Adrenal gland (tissue), 12 donors: ENCODE measurements around the gene EML6. TPM values are rescaled to one million over a fixed set of nuclear protein-coding genes. Genes with fewer than 3 reads are reported as not detected.

ENCODE experiments used
- DNase-seq, 7 donors: peaks; one replicate each; pipeline ENCODE4 v3.0.0-alpha.2; 2019 to 2020
- H3K27ac ChIP-seq, 5 donors: fragments of 200-600 bp; sonication (generic) in 4 of 5; 1 replicate in 3 of 5; 2 replicates in 2 of 5; pipeline versions ENCODE4 v1.5.1 to v1.8.0; 2016 to 2020; ENCODE audit warnings: mild to moderate bottlenecking in 1 of 5
- H3K27me3 ChIP-seq: fragments of 200-600 bp; 2 replicates; pipeline ENCODE4 v1.8.0; 2021
- H3K36me3 ChIP-seq, 2 donors: fragments of 200-600 bp; replicated peaks in 1 of 2; 1 replicate in 1 of 2; 2 replicates in 1 of 2; pipeline versions ENCODE4 v1.5.1 to v1.8.0; 2018 to 2022
- H3K4me1 ChIP-seq, 2 donors: fragments of 200-600 bp; replicated peaks in 1 of 2; 1 replicate in 1 of 2; 2 replicates in 1 of 2; pipeline versions ENCODE4 v1.5.1 to v1.8.0; 2018 to 2021
- H3K4me3 ChIP-seq, 4 donors: fragments of 200-600 bp; sonication (generic) in 3 of 4; one replicate each; pipeline ENCODE4 v1.5.1; 2016 to 2018
- H3K9me3 ChIP-seq, 3 donors: fragments of 200-600 bp; sonication (generic) in 1 of 3; replicated peaks in 1 of 3; 1 replicate in 2 of 3; 2 replicates in 1 of 3; pipeline versions ENCODE4 v1.5.1 to v1.8.0; 2016 to 2021
- CTCF ChIP-seq, 6 experiments: fragments of 450-650 bp in 4 of 6; fragments of 200-600 bp in 2 of 6; sonication (generic) in 1 of 6; IDR thresholded peaks; 1 replicate in 5 of 6; 2 replicates in 1 of 6; pipeline versions ENCODE4 v1.5.1 to v1.8.0; 2016 to 2021; ENCODE audit warnings: antibody characterized with exemption in 6 of 6, mild to moderate bottlenecking in 2 of 6, moderate library complexity in 1 of 6
- POLR2A ChIP-seq, 2 donors: fragments of 450-650 bp; IDR thresholded peaks; one replicate each; pipeline ENCODE4 v1.6.1; 2017; ENCODE audit warnings: antibody characterized with exemption in 2 of 2, mild to moderate bottlenecking in 2 of 2, moderate library complexity in 1 of 2
- WGBS, 4 donors: extraction: QIAGEN DNeasy Blood & Tissue Kit in 2 of 4; methylation state at CpG; one replicate each; pipeline versions ENCODE4 v1.1.5 to v1.1.7; 2013 to 2017; 5-methylcytosine and 5-hydroxymethylcytosine counted together
- intact Hi-C, 2 donors: fragments of 100-400 bp; cut with DNase I; formaldehyde crosslinking; loops; one replicate each; pipeline versions ENCODE4 v1.14.1 to v1.15.0; 2022 to 2023
- polyA plus RNA-seq, 3 donors: library from polyadenylated mRNA; stranded (reverse); fragments of 200-250 nt in 2 of 3; fragments of 350-450 nt in 1 of 3; fragmentation: Illumina TruSeq in 1 of 3; extraction: RNeasy Lipid Tissue Mini Kit (QIAGEN cat#74804) in 1 of 3; gene quantifications; one replicate each; pipeline ENCODE4 v1.2.3, GENCODE V29; 2013 to 2014
- total RNA-seq, 9 donors: library from RNA; depleted of rRNA in 4 of 9; stranded (reverse); fragments of >200 nt in 4 of 9; fragments of 120-200 nt in 1 of 9; fragmentation: NEBNext Ultra II Directional in 1 of 9; extraction: Animal tissue kit (Norgen Biotek cat#: 25700) in 1 of 9; gene quantifications; one replicate each; pipeline versions ENCODE4 v1.1.0 to v1.2.4, GENCODE V29; 2013 to 2023
- donor health status: healthy with polysubstance abuse.
- donor health status: Bipolar disorder and iron deficiency.
- donor health status: DM: yes; HTN: yes; CAD: no.
- donor health status: DM: no; HTN: no; CAD: no.
- donor health status: DM: no; HTN: no; CAD: no.
- donor health status: DM: yes; HTN: yes; CAD: no.

Gene EML6
- total and polyA plus RNA-seq, 12 donors, result 6.0 to 19.3 (median 10.9) TPM

DNA sequence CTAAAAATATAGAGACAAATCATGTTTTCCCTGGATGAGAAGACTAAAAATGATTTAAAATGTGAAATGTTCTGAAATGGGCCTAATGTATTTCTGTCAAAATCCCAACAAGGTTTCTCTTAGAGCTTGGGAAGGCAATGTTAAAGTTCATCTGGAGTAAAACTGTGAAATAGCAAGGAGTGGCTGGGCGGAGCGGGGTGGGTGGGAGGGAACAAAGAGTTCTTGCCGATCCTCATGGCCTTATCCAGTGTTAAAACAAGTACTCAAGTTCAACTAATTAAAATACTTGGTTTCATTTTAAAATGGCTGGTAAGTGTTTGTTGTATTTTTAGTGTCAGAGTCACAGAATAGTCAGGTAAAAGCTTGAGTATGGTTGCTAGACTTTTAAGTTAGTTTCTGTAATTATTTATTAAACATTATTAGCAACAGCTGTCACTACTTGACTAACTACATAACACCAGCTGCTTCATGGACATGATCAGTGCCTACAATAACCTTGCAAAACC, 239.5 kb downstream of the EML6 start:
- H3K4me3 ChIP-seq, result no peak overlapping the region
- WGBS, 4 donors, result 78 to 87% (median 85%) methylated on average over 3 of the region's 3 CpGs

DNA sequence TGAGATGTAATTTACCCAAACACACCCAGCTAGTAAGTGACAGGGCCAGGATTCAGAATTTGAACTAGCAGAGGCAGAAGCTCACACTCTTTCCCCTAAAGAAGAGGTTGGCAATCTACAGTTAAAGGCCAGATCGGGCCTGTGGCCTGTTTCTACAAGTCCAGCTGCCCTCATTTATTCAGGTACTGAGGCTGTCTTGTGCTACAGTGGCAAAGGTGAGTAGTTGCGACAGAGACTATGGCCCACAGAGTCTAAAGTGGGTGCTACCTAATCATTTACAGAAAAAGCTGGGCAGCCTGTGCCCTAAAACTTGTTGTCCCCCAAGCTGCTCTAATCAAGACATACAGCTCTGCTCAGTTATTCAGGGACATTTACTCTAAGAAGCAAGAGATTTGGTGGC, 240.0 kb downstream of the EML6 start:
- no peaks in the 10 kb centered on the region for H3K27me3 ChIP-seq
- H3K4me3 ChIP-seq, result no peak overlapping the region
- H3K27ac ChIP-seq, result peak overlapping the region in 1 of 5 donors; percentile 53
- H3K9me3 ChIP-seq, result no peaks in the 10 kb centered on the region
- H3K4me1 ChIP-seq, result peaks cover 0 to 6% of the 10 kb centered on the region in 2 donors
- peaks cover 0 to 8% of the 10 kb centered on the region in 2 donors for H3K36me3 ChIP-seq
- no peak for TF ChIP-seq POLR2A (IDR thresholded peaks at IDR 0.05)
- no peak for TF ChIP-seq CTCF (IDR thresholded peaks at IDR 0.05)
- intact Hi-C loops, result no loop called here
- no peak for DNase-seq
- WGBS, 4 donors, result 86 to 100% (median 96%) methylated on average over 2 of the region's 2 CpGs

More for the DNA sequence above, 239.5 kb downstream of the EML6 start:
- intact Hi-C loops, result no loop called here
- Histone ChIP-seq H3K4me1 (peaks cover 0 to 6% of the 10 kb centered on the region in 2 donors), H3K27me3 (no peaks in the 10 kb centered on the region), H3K36me3 (peaks cover 0 to 4% of the 10 kb centered on the region in 2 donors), H3K9me3 (no peaks in the 10 kb centered on the region), H3K27ac (peak overlapping the region in 1 of 5 donors; percentile 53)
- DNase-seq, result no peak
- TF ChIP-seq CTCF (IDR thresholded peaks at IDR 0.05), result no peak
- no peak for TF ChIP-seq POLR2A (IDR thresholded peaks at IDR 0.05)

GRCh38 chr2:54964271-54964670, 240.8 kb downstream of the EML6 start:
- intact Hi-C loops, result no loop called here
- TF ChIP-seq CTCF (IDR thresholded peaks at IDR 0.05), result no peak
- TF ChIP-seq POLR2A (IDR thresholded peaks at IDR 0.05), result no peak

DNA sequence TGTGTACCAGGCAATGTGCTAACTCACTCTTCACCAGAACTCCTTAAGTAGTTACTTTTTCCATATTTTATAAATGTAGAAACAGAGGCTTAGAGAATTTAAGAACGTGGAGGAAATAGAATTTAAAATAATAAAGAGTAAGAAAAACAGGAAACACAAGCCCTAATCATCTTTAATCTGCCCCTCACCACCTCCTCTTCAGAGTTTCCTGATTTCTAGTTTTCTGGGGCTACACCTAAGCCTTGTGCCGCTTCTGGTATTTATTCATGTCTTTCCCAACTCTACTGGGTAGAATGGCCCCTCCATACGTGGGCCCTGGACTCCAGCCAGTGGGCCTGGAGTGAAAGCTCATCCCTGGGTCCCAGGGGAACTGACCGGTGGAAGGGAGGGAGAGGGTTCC, 241.4 kb downstream of the EML6 start:
- WGBS, 4 donors, result 61 to 78% (median 65%) methylated on average over 4 of the region's 4 CpGs

More at GRCh38 chr2:54964271-54964670, 240.8 kb downstream of the EML6 start:
- WGBS, 4 donors, result 90 to 94% (median 92%) methylated on average over 8 of the region's 8 CpGs
- peaks cover 0 to 8% of the 10 kb centered on the region in 2 donors for H3K36me3 ChIP-seq
- H3K9me3 ChIP-seq, result no peaks in the 10 kb centered on the region
- DNase-seq, result no peak
- H3K4me3 ChIP-seq, result no peak overlapping the region
- H3K4me1 ChIP-seq, result peaks cover 0 to 6% of the 10 kb centered on the region in 2 donors
- H3K27me3 ChIP-seq, result no peaks in the 10 kb centered on the region
- H3K27ac ChIP-seq, result no peak overlapping the region

More for the DNA sequence above, 241.4 kb downstream of the EML6 start:
- DNase-seq, result no peak
- intact Hi-C loops, result no loop called here
- no peaks in the 10 kb centered on the region for H3K27me3 ChIP-seq
- H3K4me1 ChIP-seq, result peaks cover 0 to 6% of the 10 kb centered on the region in 2 donors
- H3K4me3 ChIP-seq, result no peak overlapping the region
- no peak overlapping the region for H3K27ac ChIP-seq
- no peak for TF ChIP-seq POLR2A (IDR thresholded peaks at IDR 0.05)
- TF ChIP-seq CTCF (IDR thresholded peaks at IDR 0.05), result no peak
- H3K36me3 ChIP-seq, result peaks cover 0 to 10% of the 10 kb centered on the region in 2 donors
- no peaks in the 10 kb centered on the region for H3K9me3 ChIP-seq
